ENCODE measurements around the gene FAHD1.

FAHD1 gene

DNA sequence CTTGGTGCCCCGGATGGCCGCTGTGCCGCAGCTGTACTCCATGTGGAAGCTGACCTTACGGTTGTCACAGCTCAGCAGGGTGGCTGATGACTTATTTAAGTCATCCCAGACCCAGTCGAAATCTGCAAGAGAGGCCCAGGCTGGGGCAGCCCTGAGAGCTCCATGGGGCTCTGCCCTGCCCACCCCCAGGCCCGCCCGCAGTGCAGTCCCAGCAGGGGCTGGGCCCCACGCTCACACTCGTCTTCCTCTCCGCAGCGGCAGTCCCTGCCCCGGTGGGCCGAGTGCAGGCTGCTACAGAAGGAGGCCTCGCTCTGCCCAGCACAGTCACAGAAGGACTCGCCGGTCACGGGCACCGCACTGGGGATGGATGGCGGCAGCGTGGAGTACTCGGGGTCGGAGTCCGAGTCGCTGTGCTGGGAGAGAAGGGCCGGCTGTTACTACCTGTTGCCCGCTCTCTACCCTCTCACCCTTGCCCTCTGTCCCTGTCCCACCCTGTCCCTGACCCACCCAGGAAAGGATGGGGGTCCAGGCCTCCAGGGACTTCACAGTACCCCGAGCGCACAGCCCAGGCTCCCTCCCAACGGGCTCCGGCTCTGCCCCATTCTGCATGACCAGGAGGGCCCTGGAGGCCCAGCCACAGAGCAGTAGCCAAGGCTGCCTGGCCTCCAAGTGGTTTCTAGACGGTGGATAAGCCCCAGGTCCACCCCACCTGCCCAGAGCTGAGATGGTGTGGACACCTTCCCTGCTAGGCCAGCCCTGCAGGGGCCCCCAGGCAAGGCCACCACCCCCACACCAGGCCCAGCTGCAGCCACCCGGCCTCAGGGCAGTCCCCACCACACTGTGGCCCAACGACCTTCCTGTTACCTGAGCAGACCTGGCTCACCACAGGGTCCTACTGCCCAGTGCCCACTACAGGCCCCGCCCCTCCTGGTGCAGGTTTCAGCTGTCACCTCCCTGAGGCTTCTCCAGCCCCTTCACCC, 48.5 kb upstream of the FAHD1 start:
- ChIA-PET CTCF (no interaction called here), POLR2A (interaction anchor here (0.6 to 5.2 kb wide), 5 partner anchors 8 to 186 kb away, joined by 3 to 113 read pairs (median 3); partner anchors contain the start of genes EME2, FAHD1, HAGH and MRPS34)
- Histone ChIP-seq H3K9me3 (ENCODE audit: control insufficient read depth, insufficient read depth, low read depth, low read length) (no peaks in the 10 kb centered on the region), H3K4me3 (ENCODE audit: low read depth, low read length) (no peak overlapping the region), H3K36me3 (ENCODE audit: control insufficient read depth in 2 of 2, insufficient read depth in 1 of 2, low read length in 2 of 2) (peaks cover 4 to 68% of the 10 kb centered on the region in 2 experiments; a peak in 2 of 3 replicates), H3K27ac (ENCODE audit: extremely low read depth, low read depth, low read length) (peak overlapping the region; percentile 22; the same call in 1 of the 2 replicates), H3K4me1 (ENCODE audit: control insufficient read depth, insufficient read depth, low read length) (peaks cover 9% of the 10 kb centered on the region)
- TF ChIP-seq ELK4 (IDR thresholded peaks at IDR 0.05; ENCODE audit: borderline replicate concordance, low read depth, low read length) (no peak), BCL11B (tag by site-specific recombination; IDR thresholded peaks at IDR 0.05; ENCODE audit: low read depth) (0 out of 2 replicates have a peak, but pooled peaks have one; percentile 67), ZFP69B (tag by site-specific recombination; IDR thresholded peaks at IDR 0.05) (no peak), ZBTB10 (tag by site-specific recombination; IDR thresholded peaks at IDR 0.05) (no peak), GFI1B (tag by site-specific recombination; IDR thresholded peaks at IDR 0.05) (no peak), ZNF624 (tag by site-specific recombination; IDR thresholded peaks at IDR 0.05) (no peak), HOXD13 (CRISPR knock-in tag; IDR thresholded peaks at IDR 0.05; ENCODE audit: borderline replicate concordance) (no peak), ZNF768 (tag by site-specific recombination; IDR thresholded peaks at IDR 0.05) (no peak), ZNF26 (tag by site-specific recombination; IDR thresholded peaks at IDR 0.05) (no peak), ZNF155 (tag by site-specific recombination; IDR thresholded peaks at IDR 0.05) (no peak), ZNF202 (tag by site-specific recombination; IDR thresholded peaks at IDR 0.05; ENCODE audit: borderline replicate concordance) (no peak), ZNF335 (tag by site-specific recombination; conservative IDR thresholded peaks at IDR 0.05) (no peak), SCRT2 (tag by site-specific recombination; IDR thresholded peaks at IDR 0.05) (peak; percentile 79), SP3 (tag by site-specific recombination; IDR thresholded peaks at IDR 0.05) (no peak), ZIC2 (tag by site-specific recombination; IDR thresholded peaks at IDR 0.05) (peak; percentile 95), KLF8 (tag by site-specific recombination; IDR thresholded peaks at IDR 0.05) (0 out of 2 replicates have a peak, but pooled peaks have one; percentile 14), ZNF629 (tag by site-specific recombination; IDR thresholded peaks at IDR 0.05) (no peak), ZNF184 (tag by site-specific recombination; IDR thresholded peaks at IDR 0.05) (no peak), ZNF513 (tag by site-specific recombination; IDR thresholded peaks at IDR 0.05) (no peak), ZNF157 (tag by site-specific recombination; IDR thresholded peaks at IDR 0.05) (no peak), ZNF660 (tag by site-specific recombination; IDR thresholded peaks at IDR 0.05) (no peak)
- TF ChIP-seq, protein P1, sequence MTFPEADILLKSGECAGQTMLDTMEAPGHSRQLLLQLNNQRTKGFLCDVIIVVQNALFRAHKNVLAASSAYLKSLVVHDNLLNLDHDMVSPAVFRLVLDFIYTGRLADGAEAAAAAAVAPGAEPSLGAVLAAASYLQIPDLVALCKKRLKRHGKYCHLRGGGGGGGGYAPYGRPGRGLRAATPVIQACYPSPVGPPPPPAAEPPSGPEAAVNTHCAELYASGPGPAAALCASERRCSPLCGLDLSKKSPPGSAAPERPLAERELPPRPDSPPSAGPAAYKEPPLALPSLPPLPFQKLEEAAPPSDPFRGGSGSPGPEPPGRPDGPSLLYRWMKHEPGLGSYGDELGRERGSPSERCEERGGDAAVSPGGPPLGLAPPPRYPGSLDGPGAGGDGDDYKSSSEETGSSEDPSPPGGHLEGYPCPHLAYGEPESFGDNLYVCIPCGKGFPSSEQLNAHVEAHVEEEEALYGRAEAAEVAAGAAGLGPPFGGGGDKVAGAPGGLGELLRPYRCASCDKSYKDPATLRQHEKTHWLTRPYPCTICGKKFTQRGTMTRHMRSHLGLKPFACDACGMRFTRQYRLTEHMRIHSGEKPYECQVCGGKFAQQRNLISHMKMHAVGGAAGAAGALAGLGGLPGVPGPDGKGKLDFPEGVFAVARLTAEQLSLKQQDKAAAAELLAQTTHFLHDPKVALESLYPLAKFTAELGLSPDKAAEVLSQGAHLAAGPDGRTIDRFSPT (tag by site-specific recombination; IDR thresholded peaks at IDR 0.05): 0 out of 2 replicates have a peak, but pooled peaks have one; percentile 27
- TF ChIP-seq, protein P2, sequence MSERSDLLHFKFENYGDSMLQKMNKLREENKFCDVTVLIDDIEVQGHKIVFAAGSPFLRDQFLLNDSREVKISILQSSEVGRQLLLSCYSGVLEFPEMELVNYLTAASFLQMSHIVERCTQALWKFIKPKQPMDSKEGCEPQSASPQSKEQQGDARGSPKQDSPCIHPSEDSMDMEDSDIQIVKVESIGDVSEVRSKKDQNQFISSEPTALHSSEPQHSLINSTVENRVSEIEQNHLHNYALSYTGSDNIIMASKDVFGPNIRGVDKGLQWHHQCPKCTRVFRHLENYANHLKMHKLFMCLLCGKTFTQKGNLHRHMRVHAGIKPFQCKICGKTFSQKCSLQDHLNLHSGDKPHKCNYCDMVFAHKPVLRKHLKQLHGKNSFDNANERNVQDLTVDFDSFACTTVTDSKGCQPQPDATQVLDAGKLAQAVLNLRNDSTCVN (tag by site-specific recombination; optimal IDR thresholded peaks at IDR 0.05): no peak
- TF ChIP-seq, protein P3, sequence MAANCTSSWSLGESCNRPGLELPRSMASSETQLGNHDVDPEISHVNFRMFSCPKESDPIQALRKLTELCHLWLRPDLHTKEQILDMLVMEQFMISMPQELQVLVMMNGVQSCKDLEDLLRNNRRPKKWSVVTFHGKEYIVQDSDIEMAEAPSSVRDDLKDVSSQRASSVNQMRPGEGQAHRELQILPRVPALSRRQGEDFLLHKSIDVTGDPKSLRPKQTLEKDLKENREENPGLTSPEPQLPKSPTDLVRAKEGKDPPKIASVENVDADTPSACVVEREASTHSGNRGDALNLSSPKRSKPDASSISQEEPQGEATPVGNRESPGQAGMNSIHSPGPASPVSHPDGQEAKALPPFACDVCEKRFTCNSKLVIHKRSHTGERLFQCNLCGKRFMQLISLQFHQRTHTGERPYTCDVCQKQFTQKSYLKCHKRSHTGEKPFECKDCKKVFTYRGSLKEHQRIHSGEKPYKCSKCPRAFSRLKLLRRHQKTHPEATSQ (tag by site-specific recombination; IDR thresholded peaks at IDR 0.05): no peak
